IPS DF 6.9 (cell line): ENCODE data around the gene DAZL.

Experiments used
- DNase-seq: peaks from one replicate; pipeline ENCODE4 v3.0.0-alpha.2; 2013; ENCODE audit warnings: low read depth, low spot score
- H3K27ac ChIP-seq: one replicate; pipeline ENCODE4 v1.5.1; 2013; ENCODE audit warnings: low read length, control low read depth
- H3K27me3 ChIP-seq: 2 replicates; pipeline ENCODE4 v1.6.1; 2013; ENCODE audit warnings: mild to moderate bottlenecking, low read length; ENCODE audit not compliant: control insufficient read depth, insufficient read depth
- H3K36me3 ChIP-seq: 2 replicates; pipeline ENCODE4 v1.6.1; 2013; ENCODE audit warnings: low read length; ENCODE audit not compliant: control insufficient read depth, insufficient read depth
- H3K4me1 ChIP-seq: 2 replicates; pipeline ENCODE4 v1.6.1; 2013; ENCODE audit warnings: low read length; ENCODE audit not compliant: control insufficient read depth, insufficient read depth
- H3K4me3 ChIP-seq: 2 replicates; pipeline ENCODE4 v1.5.1; 2013; ENCODE audit warnings: mild to moderate bottlenecking, low read length
- H3K9me3 ChIP-seq: 2 replicates; pipeline ENCODE4 v1.6.1; 2013; ENCODE audit warnings: low read length, inconsistent platforms; ENCODE audit not compliant: control insufficient read depth, insufficient read depth
- WGBS: extraction: QIAGEN DNeasy Blood & Tissue Kit; methylation state at CpG from one replicate; pipeline ENCODE4 v1.1.7; 2013; ENCODE audit warnings: mixed read lengths, missing lambda C conversion rate; ENCODE audit not compliant: insufficient read length, insufficient coverage; 5-methylcytosine and 5-hydroxymethylcytosine counted together

Gene DAZL

DNA sequence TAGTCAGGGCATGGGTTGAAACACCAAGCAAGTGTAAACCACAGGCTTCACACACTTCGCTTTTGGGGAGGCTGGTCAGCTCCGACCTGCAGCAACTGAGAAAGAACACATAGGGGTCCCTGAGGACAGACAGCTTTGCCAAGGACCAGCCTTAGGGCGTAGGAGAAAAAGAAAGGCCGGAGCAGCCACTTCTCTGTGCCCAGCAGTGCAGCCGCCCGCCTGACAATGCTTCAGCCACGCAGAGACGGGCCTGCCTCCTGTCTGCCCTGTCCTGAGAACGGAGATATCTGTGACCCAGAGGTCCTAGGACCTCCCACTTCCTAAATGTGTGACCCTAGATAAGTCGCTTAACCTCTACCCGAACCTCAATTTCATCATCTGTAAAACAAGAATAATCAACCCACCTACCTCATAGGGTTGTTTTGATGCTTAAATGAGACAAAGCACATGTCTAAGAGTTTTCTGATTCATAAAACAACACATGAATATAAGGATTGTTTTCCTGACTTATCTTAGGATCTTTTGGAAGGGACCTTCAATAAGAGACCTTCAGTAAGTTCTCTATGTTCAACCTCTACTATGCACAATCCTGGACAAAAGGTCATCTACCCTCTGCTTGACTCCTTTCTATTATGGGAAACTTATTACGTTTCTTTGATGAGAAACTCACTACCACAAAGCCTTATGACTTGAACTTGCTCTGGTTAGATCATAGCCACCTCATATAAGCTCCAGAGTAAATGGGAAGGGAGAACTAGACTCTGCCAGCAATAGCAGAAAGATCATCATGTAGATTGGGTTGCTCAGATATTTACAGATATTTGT lies 58.8 kb downstream of the DAZL start:
- no peaks in the 10 kb centered on the region for H3K36me3 ChIP-seq
- H3K27ac ChIP-seq: no peak overlapping the region
- H3K27me3 ChIP-seq: no peaks in the 10 kb centered on the region
- WGBS: no CpG with 5 or more reads among the region's 12 CpGs
- H3K9me3 ChIP-seq: no peaks in the 10 kb centered on the region
- no peaks in the 10 kb centered on the region for H3K4me1 ChIP-seq
- DNase-seq: no peak
- no peak overlapping the region for H3K4me3 ChIP-seq

- WGBS: no CpG with 5 or more reads among the region's 10 CpGs
- Histone ChIP-seq H3K27ac (no peak overlapping the region), H3K4me3 (no peak overlapping the region), H3K9me3 (no peaks in the 10 kb centered on the region), H3K4me1 (no peaks in the 10 kb centered on the region), H3K27me3 (no peaks in the 10 kb centered on the region), H3K36me3 (no peaks in the 10 kb centered on the region)
- DNase-seq: no peak
These were observed 59.6 kb downstream of the DAZL start for GRCh38 chr3:16545413-16546185.

DNA sequence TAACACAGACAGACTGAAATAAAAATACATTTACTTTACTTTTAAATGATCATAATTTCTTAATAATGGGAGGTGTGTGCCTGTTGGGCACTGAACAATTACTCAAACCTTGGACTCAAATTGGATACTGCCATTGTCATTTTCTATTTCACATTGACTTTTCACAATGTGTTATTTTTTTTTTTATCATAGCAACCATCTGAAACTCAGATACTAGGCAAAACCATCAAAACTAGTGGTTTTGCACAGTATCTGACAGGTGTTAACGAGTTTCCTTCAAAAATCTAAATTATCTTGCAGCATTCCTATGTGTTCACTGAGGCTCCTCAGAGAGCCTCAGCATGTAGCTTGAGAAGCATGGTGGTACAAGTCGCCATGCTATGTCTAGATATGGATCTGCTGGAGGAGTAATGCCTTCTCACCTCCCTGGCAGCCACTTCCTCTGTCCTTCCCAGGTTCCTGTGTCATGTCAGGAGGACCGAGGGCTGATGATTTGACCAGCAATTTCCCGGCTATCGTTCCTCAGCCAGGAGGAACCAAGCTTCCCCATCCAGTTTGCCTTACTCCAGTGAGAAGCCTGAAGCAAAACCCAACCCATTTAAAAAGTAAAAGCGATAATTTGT lies 61.9 kb downstream of the DAZL start:
- no peak overlapping the region for H3K4me3 ChIP-seq
- H3K36me3 ChIP-seq: no peaks in the 10 kb centered on the region
- H3K9me3 ChIP-seq: no peaks in the 10 kb centered on the region
- H3K4me1 ChIP-seq: no peaks in the 10 kb centered on the region
- no peak for DNase-seq
- no peaks in the 10 kb centered on the region for H3K27me3 ChIP-seq
- no CpG with 5 or more reads among the region's 6 CpGs for WGBS
- H3K27ac ChIP-seq: no peak overlapping the region

- Histone ChIP-seq H3K27me3 (no peaks in the 10 kb centered on the region), H3K9me3 (no peaks in the 10 kb centered on the region), H3K4me1 (peaks cover 1% of the 10 kb centered on the region; the same call in 1 of the 2 replicates), H3K36me3 (no peaks in the 10 kb centered on the region), H3K4me3 (no peak overlapping the region), H3K27ac (no peak overlapping the region)
- no peak for DNase-seq
- WGBS: no CpG with 5 or more reads among the region's 4 CpGs
These were observed 66.7 kb downstream of the DAZL start for GRCh38 chr3:16538507-16538906.

GRCh38 chr3:16536996-16537395 lies 68.2 kb downstream of the DAZL start:
- no peaks in the 10 kb centered on the region for H3K36me3 ChIP-seq
- no peak overlapping the region for H3K27ac ChIP-seq
- no peaks in the 10 kb centered on the region for H3K9me3 ChIP-seq
- H3K4me1 ChIP-seq: peaks cover 1% of the 10 kb centered on the region; the same call in 1 of the 2 replicates
- no CpG with 5 or more reads among the region's 3 CpGs for WGBS
- DNase-seq: no peak
- no peak overlapping the region for H3K4me3 ChIP-seq
- H3K27me3 ChIP-seq: no peaks in the 10 kb centered on the region
